GM21737 (cell line): ENCODE data around the gene TADA3.
"Not testable (repeated sequence)": the region's sequence is repeated elsewhere in the genome, so short reads cannot be mapped to it uniquely, and the experiment has no call there.

Source experiments
- ATAC-seq: cut with Tn5 transposase; IDR thresholded peaks from one replicate; pipeline ENCODE4 v1.9.1; 2021; ENCODE audit warnings: mild to moderate bottlenecking, moderate library complexity; ENCODE audit not compliant: unreplicated experiment

Gene TADA3

GRCh38 chr3:9784965-9785364, 7.3 kb downstream of the TADA3 start:
- ATAC-seq, result no peak

- ATAC-seq, result no peak
Observed at GRCh38 chr3:9783954-9784353, 8.3 kb downstream of the TADA3 start.

- no peak for ATAC-seq
Observed at GRCh38 chr3:9782770-9783169, 9.5 kb downstream of the TADA3 start.

GRCh38 chr3:9781978-9782603, 10.2 kb downstream of the TADA3 start:
- ATAC-seq, result no peak

- no peak for ATAC-seq
Observed at GRCh38 chr3:9781551-9781950, 10.7 kb downstream of the TADA3 start.

- ATAC-seq, result no peak
Observed at GRCh38 chr3:9780910-9781309, 11.4 kb downstream of the TADA3 start.

- ATAC-seq, result no peak
Observed at GRCh38 chr3:9780458-9780812, 11.8 kb downstream of the TADA3 start.

GRCh38 chr3:9779721-9780457, 12.4 kb downstream of the TADA3 start:
- peak; percentile 54 for ATAC-seq

- ATAC-seq, result no peak
Observed at GRCh38 chr3:9779075-9779593, 13.1 kb downstream of the TADA3 start.

- no peak for ATAC-seq
Observed at GRCh38 chr3:9778143-9779074, 13.9 kb downstream of the TADA3 start.

GRCh38 chr3:9777694-9778021, 14.6 kb downstream of the TADA3 start:
- no peak for ATAC-seq

- ATAC-seq, result no peak
Observed at GRCh38 chr3:9776896-9777693, 15.2 kb downstream of the TADA3 start.

GRCh38 chr3:9771007-9771406, 21.3 kb downstream of the TADA3 start:
- ATAC-seq, result not testable (repeated sequence)

- no peak for ATAC-seq
Observed at GRCh38 chr3:9770276-9770812, 21.9 kb downstream of the TADA3 start.

GRCh38 chr3:9769426-9770275, 22.6 kb downstream of the TADA3 start, which contains the start of gene CAMK1:
Gene CAMK1 (minus strand): TSS chr3:9769947. CDS start chr3:9767749, 2,198 bp downstream.
- peak; percentile 53 for ATAC-seq

GRCh38 chr3:9769012-9769411, 23.3 kb downstream of the TADA3 start:
- no peak for ATAC-seq

- ATAC-seq, result no peak
Observed at GRCh38 chr3:9768141-9768775, 24.0 kb downstream of the TADA3 start.

- no peak for ATAC-seq
Observed at GRCh38 chr3:9767418-9767817, 24.9 kb downstream of the TADA3 start.

GRCh38 chr3:9765865-9766264, 26.4 kb downstream of the TADA3 start:
- no peak for ATAC-seq
